ENCODE measurements around the gene FGF18.
"Not testable (repeated sequence)": the region's sequence is repeated elsewhere in the genome, so short reads cannot be mapped to it uniquely, and the experiment has no call there.

FGF18 gene

DNA sequence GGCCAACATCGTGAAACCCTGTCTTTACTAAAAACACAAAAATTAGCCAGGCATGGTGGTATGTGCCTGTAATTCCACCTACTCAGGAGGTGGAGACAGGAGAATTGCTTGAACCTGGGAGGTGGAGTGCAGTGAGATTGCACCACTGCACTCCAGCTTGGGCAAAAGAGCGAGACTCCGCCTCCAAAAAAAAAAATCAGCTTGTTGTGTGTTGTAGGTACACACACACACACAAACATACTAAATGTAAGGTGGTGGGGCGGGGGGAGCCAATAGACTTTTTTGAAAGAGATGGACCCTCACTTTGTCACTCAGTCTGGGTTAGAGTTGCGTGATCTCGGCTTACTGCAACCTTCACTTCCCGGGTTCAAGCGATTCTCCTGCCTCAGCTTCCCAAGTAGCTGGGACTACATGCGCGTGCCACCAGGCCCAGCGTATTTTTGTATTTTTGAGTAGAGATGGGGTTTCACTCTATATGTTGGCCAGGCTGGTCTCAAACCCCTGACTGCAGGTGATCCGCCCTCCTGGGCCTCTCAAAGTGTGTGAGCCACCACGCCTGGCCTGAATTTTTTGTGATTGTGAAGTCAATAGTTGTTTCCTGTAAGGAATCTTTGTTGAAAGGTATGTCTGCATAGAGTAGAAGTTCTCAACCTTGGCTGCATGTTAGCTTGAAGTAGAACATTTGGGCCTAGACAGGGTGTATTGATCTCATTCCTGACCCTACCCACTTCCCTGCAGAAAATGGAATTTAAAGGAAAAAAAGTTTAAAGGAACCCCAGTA lies 18.1 kb upstream of the FGF18 start:
- DNase-seq: no peak

DNA sequence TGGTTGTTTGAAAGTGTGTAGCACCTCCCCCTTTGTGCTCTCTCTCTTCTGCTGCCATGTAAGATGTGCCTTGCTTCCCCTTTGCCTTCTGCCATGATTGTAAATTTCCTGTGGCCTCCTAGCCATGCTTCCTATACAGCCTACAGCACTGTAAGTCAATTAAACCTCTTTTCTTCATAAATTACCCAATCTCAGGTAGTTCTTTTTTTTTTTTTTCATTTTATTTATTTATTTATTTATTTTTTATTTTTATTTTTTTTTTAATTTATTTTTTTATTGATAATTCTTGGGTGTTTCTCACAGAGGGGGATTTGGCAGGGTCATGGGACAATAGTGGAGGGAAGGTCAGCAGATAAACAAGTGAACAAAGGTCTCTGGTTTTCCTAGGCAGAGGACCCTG lies 16.7 kb upstream of the FGF18 start:
- not testable (repeated sequence) for DNase-seq

DNA sequence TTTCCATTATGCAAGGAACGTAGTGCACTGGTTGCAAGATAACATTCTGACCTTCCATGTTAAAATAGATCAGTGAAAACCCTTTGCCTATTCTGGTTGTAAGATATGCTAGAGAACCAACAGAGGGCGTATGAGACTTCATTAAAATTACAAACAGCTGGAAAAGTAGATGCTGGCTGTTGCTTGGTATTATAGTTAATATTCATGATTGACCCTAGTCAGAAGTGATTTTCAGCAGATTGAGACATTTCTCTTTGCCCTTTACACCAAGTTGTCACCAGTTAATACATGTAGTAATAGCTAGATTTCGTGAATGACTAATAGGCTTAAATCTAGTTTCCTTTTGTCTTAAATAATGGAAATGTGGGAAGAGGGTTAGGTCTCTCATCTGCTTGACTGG lies 13.8 kb upstream of the FGF18 start:
- DNase-seq: no peak

DNA sequence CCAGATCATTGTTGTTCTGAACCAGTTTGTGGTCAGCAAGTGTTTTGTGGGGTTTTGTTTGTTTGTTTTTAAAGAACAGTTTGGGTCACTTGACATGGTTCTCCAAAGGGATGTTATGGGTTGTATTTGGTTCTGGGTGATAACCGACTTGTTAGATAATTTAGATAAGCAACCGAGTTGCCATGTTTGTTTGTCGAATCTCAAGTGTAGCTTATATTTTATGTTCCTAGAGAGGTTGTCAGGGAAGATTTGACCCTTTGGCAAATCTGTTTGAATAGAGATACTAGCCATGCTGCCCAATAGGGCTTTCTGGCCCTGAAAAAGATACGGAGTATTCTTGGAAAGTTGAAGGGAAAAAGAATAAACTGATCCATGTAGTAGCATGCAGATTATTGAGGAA lies 12.2 kb upstream of the FGF18 start:
- no peak for DNase-seq

DNA sequence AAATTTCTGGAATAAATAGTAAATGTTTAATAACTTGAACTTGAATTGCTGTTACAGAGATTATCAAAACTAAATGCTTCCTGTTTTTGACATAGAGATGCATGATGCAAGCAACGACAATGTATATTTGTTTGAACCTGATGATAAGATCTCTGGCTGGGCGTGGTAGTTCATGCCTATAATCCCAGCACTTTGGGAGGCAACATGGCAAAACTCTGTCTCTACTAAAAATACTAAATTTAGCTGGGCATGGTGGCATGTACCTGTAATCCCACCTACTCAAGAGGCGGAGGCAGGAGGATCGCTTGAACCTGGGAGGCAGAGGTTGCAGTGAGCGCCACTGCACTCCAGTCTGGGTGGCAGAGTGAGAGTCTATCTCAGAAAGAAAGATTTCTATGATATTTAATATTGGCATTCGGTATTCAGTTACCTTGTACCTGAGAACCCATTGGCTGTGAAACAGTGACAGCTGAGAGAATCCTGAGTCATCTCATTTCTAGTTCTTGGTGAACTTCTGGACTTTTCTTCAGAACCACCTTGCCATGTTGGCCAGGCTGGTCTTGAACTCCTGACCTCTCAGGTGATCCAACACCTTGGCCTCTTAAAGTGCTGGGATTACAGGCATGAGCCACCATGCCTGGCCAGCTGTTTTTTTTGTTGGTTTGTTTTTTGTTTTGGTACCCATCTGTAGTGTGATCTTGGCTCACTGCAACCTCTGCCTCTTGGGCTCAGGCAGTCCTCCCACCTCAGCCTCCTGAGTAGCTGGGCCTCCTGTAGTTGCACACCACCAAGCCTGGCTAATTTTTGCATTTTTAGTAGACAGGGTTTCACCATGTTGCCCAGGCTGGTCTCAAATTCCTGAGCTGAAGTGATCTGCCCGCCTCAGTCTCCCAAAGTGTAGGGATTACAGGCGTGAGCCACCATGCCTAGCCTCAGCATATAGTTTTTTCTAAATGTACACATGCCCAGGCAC lies 10.0 kb upstream of the FGF18 start:
- DNase-seq: no peak

GRCh38 chr5:171410181-171410580 lies 9.3 kb upstream of the FGF18 start:
- no peak for DNase-seq

- DNase-seq: no peak
These were observed 7.3 kb upstream of the FGF18 start for GRCh38 chr5:171412186-171412585.

DNA sequence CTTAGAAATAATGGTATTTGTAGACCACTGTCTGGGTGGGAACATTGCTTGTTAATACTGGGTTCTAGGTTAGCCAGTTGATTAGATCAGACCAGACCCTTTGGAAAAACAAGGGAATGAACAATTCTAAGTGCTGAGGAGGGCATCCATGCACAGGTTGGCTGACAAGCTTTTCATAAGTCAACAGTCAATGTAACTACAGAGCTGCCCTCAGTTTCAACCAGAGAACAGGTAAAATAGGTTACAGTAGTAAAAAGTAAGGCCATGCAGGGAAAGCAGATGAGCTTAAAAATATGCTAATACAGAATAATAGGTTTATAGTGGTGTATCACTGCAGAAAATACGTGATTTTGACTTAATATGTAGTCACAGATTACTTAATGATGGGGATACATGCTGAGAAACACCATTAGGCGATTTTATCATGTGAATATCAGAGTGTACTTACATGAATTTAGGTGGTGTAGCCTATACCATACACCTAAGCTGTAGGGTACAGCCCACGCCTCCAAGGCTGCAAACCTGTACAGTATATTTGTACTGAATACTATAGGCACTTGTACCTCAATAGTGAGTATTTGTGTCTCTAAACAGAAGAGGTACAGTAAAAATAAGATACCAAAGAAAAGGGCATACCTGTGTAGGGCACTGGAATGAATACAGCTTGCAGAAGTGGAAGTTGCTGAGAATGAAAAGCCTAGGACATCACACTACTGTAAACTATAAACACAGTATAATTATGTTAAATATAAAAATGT lies 6.1 kb upstream of the FGF18 start:
- DNase-seq: no peak

- DNase-seq: not testable (repeated sequence)
These were observed 5.5 kb upstream of the FGF18 start for GRCh38 chr5:171413993-171414392.

DNA sequence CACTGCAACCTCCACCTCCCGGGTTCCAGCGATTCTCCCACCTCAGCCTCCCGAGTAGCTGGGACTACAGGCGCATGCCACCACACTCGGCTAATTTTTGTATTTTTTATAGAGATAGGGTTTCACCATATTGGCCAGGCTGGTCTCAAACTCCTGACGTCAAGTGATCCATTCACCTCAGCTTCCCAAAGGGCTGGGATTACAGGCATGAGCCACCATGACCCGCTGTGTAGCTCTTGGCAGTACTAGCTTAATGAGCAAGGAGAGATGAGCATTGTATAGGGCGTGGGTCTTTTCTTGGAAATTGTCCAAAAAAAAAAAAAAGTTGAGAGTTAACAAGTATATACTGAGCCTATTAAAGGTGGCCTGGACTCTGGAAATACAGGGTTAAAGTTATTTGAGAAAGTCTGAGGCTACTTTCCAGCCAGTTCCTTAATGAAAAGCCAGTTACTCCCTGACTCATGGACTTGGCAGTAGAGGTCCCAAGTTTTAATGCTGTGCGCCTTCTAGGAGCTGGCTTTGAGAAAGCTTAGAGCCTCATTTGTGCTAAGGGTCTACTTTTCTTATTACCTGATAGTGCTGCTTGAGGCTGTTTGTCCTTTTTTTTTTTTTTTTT lies 4.2 kb upstream of the FGF18 start:
- no peak for DNase-seq

GRCh38 chr5:171416160-171417049 lies 3.0 kb upstream of the FGF18 start:
- no peak for DNase-seq

DNA sequence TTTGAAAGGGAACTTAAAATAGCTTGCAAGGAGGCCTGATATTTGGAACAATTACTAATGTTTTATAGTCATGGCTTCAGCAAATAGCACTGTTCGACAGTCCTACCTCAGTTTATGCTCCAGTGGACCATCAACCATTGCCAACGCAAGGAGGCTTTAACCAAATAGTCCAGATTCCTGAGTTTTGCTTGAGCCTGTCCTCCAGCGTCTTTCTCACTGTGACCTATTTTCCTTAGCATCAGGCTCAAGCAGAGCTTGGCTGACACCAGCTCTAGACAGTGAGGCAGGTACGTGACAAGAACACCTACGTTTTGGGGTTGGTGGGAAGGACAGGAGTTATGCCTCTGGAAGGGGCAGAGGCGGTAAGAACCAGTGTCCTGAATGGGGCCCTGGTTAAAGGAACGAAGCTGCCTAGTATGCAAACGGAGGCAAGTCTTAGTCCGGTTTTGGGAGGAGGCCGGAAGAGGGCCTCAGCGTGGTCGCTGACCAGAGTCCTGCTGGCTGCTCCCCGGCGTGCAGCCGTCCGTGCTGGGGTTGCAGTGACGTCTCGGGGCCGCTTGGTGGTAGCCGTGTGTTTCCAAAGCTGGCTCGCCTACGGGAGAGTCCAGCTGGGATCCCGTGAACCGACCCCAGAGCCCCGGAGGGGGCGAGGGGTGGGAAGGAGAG lies 998 bp upstream of the FGF18 start:
- peak; percentile 48 for DNase-seq

DNA sequence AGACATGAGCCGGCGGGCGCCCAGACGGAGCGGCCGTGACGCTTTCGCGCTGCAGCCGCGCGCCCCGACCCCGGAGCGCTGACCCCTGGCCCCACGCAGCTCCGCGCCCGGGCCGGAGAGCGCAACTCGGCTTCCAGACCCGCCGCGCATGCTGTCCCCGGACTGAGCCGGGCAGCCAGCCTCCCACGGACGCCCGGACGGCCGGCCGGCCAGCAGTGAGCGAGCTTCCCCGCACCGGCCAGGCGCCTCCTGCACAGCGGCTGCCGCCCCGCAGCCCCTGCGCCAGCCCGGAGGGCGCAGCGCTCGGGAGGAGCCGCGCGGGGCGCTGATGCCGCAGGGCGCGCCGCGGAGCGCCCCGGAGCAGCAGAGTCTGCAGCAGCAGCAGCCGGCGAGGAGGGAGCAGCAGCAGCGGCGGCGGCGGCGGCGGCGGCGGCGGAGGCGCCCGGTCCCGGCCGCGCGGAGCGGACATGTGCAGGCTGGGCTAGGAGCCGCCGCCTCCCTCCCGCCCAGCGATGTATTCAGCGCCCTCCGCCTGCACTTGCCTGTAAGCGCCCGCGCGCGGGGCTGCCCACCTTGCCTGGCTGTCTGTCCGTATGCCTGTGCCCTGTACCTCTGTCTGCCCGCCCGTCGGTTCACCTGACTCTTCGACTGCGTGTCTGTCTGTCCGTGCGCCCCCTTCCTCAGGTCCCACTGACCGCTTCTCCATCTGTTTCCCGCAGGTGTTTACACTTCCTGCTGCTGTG lies 412 bp downstream of the FGF18 start:
- no peak for DNase-seq

GRCh38 chr5:171420431-171421241 lies 1.2 kb downstream of the FGF18 start:
- no peak for DNase-seq

DNA sequence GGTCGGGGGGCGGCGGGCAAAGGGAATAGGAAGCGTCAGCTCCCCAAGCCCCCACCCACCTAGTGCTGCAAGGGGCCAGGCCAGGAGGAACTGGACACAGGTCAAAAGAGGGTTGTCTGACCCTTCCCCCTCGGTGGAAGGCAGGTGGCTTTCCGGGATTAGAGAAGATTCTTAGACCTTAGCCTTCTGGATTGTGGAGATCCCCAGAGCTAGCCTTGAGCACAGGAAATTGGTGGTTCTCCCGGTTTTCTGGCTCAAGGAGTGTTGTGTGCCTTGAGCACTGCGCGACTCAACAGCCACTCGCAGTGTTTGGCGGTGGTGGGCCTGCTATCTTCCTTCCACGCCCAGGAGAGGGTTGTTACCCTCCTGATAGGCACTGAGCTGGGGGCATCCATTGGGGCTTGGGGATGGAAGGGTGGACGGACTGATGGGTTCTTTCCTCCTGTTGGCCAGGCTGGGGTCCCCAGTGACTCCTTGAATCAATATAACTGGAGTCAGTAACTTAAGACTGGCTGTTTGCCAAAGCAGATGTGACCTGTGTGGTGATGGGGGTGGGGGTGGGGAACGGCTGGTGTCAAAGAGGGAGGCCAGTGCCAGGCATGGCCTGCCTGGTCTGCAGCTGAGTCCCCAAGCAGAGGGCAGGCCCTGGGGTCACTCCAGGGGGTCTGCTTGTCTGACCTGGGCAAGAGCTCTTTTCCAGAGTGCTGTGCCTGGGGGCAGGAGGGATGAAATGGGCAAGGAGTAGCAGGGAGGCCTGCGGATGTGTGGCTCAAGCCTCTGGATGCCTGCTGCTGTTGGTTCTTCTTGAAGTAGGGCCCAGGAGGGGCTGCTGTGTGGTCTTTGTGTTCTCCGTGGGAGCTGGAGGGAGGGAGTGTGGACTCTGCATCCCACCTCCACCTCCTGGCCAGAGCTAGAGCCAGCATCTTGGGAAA lies 2.1 kb downstream of the FGF18 start:
- no peak for DNase-seq

GRCh38 chr5:171422495-171422894 lies 3.0 kb downstream of the FGF18 start:
- DNase-seq: no peak

DNA sequence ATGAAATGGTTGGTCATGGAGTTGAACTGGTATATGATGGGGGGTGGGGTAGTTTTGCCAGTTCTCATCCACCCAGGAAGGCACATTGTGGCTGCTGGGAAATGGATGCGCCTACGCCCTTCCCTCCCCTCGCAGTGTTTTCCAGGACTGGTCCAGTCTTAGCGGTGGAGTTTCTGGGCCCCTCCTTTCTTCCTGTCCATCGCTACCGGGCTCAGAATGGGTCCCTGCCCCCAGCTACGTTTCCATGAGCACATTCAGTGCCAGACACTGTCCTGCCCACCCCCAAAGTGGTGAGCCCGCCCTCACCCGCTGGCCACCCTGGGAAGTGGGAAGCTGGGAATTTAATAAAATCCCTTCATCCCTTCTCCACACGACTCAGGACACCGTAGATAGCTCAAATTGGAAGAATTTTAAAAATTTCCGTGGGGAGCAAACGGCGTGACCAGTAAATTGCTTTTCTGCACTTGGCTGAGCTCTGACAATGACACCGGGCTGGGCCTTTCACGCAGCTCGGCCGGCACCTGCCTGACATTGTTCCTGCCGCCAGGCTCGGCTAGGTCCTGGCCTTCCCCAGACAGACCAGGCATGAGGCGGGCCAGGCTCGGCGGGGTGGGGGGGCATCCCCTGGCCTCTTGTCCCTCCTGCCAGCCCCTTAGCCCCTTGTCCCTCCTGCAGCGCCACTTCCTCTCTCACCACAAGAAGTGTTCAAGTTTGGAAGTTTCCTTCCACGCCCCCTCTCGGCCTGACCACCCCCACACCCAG lies 3.6 kb downstream of the FGF18 start:
- no peak for DNase-seq

DNA sequence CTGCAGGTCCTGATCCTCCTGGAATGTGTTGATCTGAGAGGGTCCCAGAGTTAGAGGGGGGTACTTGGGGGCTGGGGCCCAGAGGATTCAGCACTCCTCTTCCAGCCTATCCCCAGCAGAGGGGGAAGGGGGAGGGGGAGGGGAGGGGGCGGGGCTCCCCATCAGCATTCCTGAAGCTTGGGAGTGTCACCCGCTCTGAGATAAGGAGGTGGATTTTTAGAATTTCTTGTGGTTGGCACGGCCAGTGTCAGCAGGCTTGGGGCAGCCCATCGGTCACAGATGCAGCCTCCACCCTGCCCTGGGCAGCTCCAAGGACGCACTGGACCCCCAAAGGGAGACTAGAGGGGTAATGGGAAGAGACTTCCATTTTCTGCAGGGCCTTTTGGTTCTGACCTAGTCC lies 5.3 kb downstream of the FGF18 start:
- DNase-seq: no peak

Data from CD4-positive, alpha-beta T cell treated with Interleukin-17A for 1 hour (primary cell).